Measurements from ENCODE around the gene PNMT. TPM values are rescaled to one million over a fixed set of nuclear protein-coding genes. Genes with fewer than 3 reads are reported as not detected.

PNMT gene
- total and polyA plus RNA-seq, 2 of the 4 experiments (the other 2 are of a cell fraction), result not detected

GRCh38 chr17:39628655-39629493 is 39.4 kb upstream of the PNMT start:
- DNase-seq (no peak), ATAC-seq (ENCODE audit: low read depth) (no peak)
- H4K5ac ChIP-seq (ENCODE audit: low read depth, low read length), result no peak overlapping the region
- intact Hi-C loops (cut with micrococcal nuclease) (loop anchor here (10.0 kb wide), 1 partner anchor 356 kb away; the partner anchor contains the start of gene PSMD3), dilution Hi-C loops (cut with HindIII; ENCODE audit: low sequenced_read_pairs, unreplicated experiment) (no loop called here), in situ Hi-C loops (cut with MboI; ENCODE audit: low sequenced_read_pairs) (no loop called here)
- no peak overlapping the region for H3K4me3 ChIP-seq (ENCODE audit: insufficient read depth, low read depth, low read length)
- H4K91ac ChIP-seq (ENCODE audit: insufficient read depth, low read depth, low read length), result no peak overlapping the region
- ChIA-PET CTCF (interaction anchor here (0.5 to 1.1 kb wide), 2 partner anchors 76 to 97 kb away, joined by 3 read pairs; no protein-coding TSS in a partner anchor), POLR2A (ENCODE audit: unreplicated experiment) (no interaction called here)
- no peak overlapping the region for H4K8ac ChIP-seq (ENCODE audit: low read depth in 2 of 2, low read length in 2 of 2)
- no peaks in the 10 kb centered on the region for H3K36me3 ChIP-seq (ENCODE audit: control insufficient read depth, insufficient read depth, low read length)
- no peak for TF ChIP-seq RFX5 (IDR thresholded peaks at IDR 0.05; ENCODE audit: low read depth, low read length)
- H3K9ac ChIP-seq (ENCODE audit: low read depth, low read length), result no peak overlapping the region
- H2AK9ac ChIP-seq (replicated peaks; ENCODE audit: low read depth, low read length, poor library complexity), result no peak overlapping the region
- no peak overlapping the region for H3K18ac ChIP-seq (ENCODE audit: low read depth, low read length)
- no peak overlapping the region for H2BK120ac ChIP-seq (ENCODE audit: low read depth, low read length)
- H2AFZ ChIP-seq (replicated peaks; ENCODE audit: low read length, poor library complexity), result no peak overlapping the region
- H3K4me2 ChIP-seq (ENCODE audit: low read depth, low read length), result no peak overlapping the region
- no peaks in the 10 kb centered on the region for H3K9me3 ChIP-seq (ENCODE audit: control insufficient read depth, insufficient read depth, low read length)
- H3K56ac ChIP-seq (ENCODE audit: extremely low read depth, insufficient read depth, low read length), result no peak overlapping the region
- H2BK5ac ChIP-seq (ENCODE audit: low read depth, low read length, poor library complexity, severe bottlenecking), result no peak overlapping the region
- H2BK15ac ChIP-seq (ENCODE audit: low read depth, low read length), result no peak overlapping the region
- H3K4me1 ChIP-seq (ENCODE audit: control insufficient read depth, insufficient read depth, low read length), result peaks cover 3% of the 10 kb centered on the region; the same call in 1 of the 2 replicates
- peaks cover 81% of the 10 kb centered on the region for H3K27me3 ChIP-seq (ENCODE audit: control insufficient read depth, insufficient read depth, low read length)
- no peak overlapping the region for H3K14ac ChIP-seq (replicated peaks; ENCODE audit: low read depth, low read length)
- H3K23ac ChIP-seq (ENCODE audit: low read depth, low read length), result no peak overlapping the region
- no peaks in the 10 kb centered on the region for H4K20me1 ChIP-seq (ENCODE audit: insufficient read depth, low read length)
- no peaks in the 10 kb centered on the region for H3K9me1 ChIP-seq (ENCODE audit: insufficient read depth, low read length)
- no peak overlapping the region for H3K4ac ChIP-seq (ENCODE audit: low read depth, low read length)
- H2BK20ac ChIP-seq (ENCODE audit: low read depth, low read length), result no peak overlapping the region
- H3K27ac ChIP-seq (ENCODE audit: insufficient read depth, low read length), result no peak overlapping the region
- no peak overlapping the region for H2AK5ac ChIP-seq (ENCODE audit: low read depth, low read length)
- 66% methylated on average over 2 of the region's 10 CpGs; no CpG with 5 or more reads in 1 of the 2 experiments for WGBS, 2 experiments (ENCODE audit: extremely low coverage in 2 of 2, insufficient read length in 1 of 2)
- BruUV-seq (replicated peaks), result no TSS peak
- H3K79me1 ChIP-seq (ENCODE audit: low read depth in 1 of 2, low read length in 2 of 2), result no peaks in the 10 kb centered on the region

Data from IMR-90 (cell line).